HG03135 (cell line): Measurements from ENCODE around the gene GUCA2A.

Experiments
- ATAC-seq: cut with Tn5 transposase; IDR thresholded peaks from one replicate; pipeline ENCODE4 v1.9.1; 2021; ENCODE audit warnings: mild to moderate bottlenecking, moderate library complexity; ENCODE audit not compliant: unreplicated experiment

The GUCA2A gene

DNA sequence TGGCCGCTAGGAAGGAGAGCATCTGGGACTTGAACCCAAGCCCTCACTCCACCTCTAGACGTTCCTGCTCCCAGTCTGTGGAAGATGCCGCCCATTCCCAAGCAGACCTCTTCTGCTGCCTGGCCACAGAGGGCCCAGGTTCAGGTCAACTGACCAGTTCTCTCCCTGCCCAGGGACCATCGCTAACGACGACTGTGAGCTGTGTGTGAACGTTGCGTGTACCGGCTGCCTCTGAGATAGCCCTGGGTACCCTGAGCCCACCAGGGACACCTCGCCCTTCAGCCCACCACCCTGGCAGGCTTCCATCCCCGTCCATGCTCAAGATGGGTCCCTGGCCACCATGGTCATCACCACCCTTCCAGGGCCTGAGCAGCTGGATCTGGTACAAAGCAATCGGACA lies 9.2 kb downstream of the GUCA2A start:
- ATAC-seq, result no peak

DNA sequence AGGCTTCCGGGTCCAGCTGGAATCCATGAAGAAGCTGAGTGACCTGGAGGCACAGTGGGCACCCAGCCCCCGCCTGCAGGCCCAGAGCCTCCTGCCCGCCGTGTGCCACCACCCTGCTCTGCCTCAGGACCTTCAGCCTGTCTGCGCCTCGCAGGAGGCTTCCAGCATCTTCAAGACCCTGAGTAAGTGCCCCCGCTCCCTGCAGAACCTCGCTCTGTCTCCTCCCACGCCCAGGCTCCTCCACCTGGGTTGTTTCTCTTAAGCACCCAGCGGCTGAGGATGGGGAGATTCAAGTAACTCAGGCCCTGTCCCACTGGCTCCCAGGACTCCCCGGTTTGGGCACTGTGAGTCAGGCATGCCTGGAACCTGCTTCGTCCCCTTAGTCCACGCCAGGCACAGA lies 9.9 kb downstream of the GUCA2A start:
- ATAC-seq, result no peak

DNA sequence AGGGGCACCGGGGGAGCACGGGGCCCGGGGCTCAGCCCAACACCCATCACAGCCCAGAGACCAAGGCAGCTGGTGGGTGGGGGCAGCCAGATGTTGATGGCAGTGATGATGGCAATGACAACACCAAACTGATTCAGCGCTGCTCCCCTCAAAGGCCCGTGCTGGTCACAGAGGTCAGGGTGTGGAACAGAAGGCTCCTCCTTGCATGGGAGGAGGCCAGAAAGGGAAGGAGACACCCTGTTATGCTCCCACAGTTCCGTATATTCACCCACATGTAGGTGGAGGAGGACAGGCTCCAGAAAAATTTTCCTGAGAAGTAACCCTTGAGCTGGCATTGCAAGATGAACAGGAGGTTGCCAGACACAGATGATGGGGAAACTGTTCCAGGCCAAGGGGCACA lies 10.9 kb downstream of the GUCA2A start:
- ATAC-seq, result no peak

DNA sequence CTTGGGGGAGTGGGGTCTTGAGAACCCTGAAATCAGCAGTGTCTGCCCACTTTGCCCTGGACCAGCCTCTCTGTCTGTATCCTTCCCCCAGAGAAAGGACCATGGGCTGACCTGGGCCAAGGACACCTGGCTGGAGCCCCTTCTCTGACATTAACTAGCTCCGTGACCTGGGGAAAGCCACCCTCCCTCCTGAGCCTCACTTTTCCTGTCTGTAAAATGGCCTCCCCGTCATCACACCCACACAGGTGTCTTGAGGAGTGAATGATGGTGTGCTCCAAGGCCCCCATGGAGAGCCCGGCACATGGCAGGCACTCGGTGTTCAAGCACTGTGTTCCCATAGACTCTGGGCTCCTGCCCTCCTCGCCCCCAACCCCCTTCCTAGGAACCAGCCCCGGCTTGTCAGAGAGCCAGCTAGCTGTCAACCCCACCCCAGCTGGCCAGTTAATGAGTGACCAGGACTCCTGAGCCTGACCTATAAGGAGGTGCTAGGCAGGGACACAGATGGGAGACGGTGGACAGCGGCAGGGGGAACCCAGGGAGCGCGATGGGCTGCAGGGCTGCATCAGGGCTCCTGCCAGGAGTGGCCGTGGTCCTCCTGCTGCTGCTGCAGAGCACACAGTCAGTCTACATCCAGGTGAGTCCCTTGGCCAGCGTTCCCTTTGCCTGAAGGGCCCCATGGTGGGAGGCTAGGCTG lies 11.5 kb downstream of the GUCA2A start, which contains the start of gene GUCA2B:
GUCA2B (plus strand) TSS at position 504 of the 694 bp plus-strand sequence; CDS start at position 545, 41 bp downstream.
- ATAC-seq, result no peak

DNA sequence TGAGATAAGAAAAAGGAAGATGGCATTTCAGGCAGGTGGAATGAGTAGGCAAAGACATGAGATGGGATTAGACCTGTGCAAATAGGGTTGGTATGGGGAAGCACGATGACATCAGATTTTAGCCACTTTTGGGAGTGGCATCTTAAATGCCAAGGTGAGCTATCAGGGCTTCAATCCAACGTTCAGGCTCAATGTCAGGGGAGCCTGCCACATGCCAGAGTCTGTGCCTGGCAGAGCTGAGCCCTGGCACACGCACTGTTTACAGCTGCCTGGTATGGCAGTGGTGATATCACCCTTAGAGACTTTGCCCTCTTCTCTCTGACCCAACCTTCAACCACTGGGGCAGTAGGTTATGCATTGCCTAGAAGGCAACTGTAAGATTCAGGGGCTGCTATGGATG lies 12.4 kb downstream of the GUCA2A start:
- ATAC-seq, result no peak

DNA sequence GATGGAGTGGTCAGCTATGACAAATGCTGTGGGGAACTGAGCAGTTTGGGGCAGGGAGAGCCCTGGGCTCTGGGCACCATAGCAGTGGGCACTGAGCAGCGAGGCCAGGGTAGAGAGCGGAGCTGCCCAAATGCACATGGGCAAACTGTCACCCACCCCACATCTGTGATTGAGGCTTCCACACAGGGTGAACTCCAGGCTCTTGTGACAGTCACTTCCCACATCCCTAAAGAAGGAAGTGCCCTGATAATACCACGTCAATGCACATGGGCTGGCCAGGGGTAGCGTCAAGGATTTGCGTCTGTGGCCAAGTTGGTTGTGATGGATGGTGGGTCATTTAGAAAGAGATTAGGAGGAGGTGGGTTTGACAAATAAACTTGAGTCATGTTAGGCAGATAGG lies 13.9 kb downstream of the GUCA2A start:
- no peak for ATAC-seq

DNA sequence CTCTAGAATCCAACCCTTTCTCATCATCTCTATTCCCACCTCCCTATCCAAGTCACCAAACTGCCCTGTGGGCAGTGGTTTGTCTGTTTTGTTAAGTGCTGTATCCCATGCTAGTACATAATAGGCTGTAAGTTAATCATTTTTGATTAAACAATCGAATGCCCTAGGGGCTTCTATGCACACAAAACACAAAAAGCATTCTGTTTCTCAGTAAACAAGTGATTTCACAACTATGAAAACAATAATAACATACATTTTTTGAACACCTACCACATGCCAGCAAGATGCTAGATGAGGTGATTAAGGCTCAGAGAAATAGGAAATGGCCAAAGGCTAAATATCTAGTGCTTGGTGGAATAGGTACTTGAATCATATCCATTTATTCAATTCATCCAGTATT lies 16.4 kb downstream of the GUCA2A start:
- no peak for ATAC-seq

DNA sequence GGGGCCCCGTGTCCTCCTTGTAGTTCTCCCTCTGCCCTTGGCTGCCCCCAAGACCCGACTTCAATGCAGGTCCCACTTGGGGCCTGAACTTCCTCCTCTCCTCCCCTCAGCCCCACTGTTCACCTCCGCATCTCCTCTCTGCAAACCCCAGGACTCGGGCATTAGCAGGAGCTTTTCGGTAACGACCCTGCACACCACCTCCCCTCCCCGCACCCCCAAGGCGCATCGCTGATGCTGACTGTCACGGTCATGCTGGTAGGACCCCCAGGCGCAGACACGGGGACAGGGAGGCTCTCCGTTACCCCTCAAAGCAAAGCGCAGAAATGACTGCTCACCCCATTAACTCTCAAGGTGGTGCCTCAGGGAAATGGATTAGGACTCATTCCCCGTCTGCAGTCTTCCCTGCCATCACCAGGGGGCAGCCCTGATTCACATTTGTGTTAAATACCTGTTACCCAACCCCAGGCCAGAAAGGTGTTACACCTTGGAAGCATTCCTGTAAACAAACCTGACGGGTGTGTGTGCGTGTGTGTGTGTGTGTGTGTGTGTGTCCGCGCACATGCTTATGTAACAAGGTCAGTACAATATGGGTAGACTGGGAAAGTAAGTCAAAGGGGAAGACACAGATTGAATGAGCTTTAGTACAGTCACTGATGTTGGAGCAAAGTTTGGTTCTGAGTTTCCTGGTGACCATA lies 17.8 kb downstream of the GUCA2A start:
- no peak for ATAC-seq

DNA sequence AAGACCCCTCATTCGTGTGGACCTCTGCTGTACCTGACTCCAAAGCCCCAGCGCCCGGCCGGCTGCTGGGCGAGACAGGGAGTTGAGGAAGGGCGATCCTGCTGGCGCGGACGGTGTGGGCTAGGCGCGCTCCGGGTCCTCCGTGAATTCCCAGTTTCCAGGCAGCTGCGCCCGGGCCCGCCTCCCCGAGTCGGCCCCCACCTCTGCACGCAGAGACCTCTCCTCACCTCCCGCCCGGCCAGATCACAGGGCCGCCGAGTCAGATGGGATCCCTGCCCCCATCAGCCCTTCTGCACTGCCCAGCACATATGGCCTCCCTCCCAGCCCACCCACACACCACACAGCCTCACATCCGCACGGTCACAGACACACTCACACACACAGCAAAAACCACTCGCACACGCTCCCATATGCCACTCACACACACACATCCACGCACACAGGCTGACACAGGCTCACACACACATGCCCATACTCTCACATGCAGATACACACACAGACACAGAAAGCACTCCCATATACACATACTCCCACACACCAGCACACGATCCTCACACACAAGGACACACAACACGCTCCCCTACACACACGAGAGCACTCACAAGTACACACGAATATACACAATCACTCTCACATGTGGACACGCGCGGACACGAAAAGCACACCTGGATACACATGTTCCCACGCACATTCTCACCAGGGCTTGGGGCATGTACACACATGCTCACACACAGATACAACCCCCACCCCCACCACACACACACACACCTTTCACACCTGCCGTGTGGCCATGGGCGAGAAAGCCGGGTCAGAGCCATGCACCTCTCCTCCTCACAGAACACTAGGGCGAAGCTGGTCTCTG lies 18.6 kb downstream of the GUCA2A start:
- ATAC-seq, result no peak

DNA sequence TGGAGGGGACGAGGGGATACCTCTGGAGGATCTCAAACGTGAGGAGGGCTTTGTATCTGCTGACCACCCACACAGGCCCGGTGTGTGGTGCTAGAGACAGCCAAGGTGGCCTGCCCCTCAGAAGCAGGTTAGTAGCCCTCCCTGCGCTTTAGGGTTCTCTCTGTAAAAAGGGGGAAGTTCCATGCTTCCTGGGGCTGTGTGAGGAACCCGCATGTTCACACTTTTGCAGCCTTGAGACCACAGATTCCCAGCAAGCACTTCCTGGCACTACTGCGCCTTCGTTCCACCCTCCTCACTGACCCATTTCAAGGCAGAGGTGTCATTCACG lies 19.2 kb downstream of the GUCA2A start:
- no peak for ATAC-seq

DNA sequence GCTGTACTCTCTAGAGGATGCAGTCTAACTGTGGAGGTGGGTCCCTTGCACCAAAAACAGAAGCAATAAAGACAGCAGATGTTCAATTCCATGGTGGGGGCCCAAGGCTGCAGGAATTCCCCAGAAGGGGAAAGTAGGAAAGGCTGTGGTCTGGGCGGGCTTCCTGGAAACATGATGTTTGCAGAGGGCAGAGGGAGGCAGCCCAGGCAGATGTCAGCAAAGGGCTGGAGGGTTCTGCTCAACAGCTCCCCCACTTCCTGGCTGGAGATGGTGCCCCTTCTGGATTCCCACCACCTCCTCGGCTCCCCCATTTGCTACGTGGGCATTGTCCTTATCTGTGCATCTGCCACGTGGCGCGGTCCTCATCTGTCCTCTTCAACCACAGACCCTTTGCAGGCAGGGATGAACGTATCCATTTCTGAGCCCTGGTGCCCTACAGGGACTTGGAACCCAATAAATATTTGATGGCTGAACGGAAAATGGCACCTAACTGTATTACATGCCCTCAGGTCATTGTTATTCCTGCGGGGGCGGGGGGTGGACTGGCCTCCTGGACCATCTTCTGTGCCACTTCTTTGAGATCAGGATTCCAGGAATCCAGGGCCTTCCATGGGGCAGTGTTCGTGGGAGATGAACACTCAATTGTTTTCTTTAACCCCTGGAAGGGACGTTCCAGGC lies 19.7 kb downstream of the GUCA2A start:
- no peak for ATAC-seq

DNA sequence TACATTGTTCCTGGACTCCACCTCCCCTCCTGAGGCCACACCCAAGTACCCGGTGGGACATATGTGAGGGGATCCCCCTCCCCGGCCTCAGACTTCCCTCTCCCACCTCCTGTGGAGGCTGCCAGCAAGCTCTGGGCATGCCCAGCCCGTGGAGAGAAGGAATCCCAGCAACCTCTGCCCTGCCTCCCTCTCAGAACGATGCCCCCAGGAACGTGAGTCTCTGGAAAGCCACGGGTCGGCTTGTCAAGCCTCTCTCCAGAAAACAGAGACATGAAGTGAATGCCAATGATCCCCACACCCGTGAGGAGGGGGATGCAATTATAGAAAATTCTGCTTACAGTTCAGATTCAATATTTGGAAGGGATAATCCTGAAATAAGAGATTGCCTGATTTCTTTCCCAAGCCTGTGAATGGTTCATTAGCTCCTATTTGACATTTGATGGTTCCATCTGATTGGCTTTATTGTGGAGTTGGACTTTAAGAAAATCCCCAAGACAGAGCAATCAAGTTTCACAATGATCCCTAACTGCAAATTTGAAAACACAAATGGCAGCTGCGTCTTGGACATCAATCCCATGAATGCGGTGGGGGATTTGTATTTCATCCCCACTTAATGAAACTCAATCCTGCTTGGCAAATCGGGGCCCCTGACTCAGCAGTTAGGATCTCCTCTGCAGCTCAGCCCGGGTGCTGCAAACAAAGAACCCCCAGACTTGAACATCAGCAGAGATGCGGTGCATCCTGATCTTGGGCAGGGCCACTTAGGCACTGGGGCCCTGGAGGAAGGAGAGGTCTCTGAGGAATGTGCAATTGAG lies 20.4 kb downstream of the GUCA2A start:
- no peak for ATAC-seq

DNA sequence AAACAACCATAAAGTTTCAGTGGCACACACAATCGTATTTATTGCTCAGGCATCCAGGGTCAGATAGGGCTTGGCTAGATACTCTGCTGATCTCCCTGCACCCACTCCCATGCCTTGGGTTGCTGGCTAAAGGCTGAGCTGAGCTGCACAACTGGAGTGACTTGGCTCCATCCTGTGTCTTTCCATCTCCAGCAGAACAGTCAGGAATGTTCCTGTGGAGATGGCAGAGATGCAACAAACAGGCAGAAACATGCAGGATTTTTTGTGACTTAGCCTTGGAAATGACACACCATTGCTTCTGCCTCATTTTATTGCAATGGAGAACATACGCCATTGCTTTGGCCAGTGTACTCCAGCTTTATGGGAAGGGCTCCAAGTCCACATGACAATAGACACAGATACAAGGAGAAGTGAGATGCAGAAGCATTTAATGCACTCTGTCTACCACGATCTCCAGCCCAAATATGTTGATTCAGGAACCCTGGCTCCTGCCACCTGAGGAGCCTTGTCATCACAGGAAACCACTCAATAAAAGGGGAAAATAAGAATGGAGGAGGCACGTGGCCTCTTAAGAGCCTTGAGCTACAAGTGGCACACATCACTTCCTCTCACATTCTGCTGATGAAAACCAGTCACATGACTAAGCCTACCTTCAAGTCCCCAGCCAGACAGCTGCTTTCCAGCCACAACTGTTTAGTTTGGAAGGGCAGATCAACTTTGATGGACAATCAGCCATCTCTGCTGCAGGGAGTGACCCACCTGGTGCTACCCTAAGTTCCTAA lies 21.5 kb downstream of the GUCA2A start:
- no peak for ATAC-seq

DNA sequence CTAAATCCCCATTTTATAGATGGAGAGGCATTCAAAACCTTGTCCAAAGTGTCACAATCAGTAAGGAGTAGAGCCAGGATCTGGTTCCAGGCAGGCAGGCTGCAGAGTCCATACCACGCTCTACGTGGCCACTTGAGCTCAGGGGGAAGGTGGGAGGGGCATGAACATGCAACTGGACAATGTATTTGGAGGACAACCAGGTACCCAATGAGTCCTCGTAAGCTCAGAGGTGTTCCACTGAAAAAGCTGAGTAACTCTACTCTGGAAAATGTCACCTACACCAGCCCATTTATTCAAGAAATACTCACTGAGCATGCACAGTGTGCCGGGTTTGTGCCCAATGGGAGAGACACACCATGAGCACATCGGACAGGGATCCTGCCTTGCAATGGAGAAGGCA lies 22.6 kb downstream of the GUCA2A start:
- ATAC-seq, result no peak

DNA sequence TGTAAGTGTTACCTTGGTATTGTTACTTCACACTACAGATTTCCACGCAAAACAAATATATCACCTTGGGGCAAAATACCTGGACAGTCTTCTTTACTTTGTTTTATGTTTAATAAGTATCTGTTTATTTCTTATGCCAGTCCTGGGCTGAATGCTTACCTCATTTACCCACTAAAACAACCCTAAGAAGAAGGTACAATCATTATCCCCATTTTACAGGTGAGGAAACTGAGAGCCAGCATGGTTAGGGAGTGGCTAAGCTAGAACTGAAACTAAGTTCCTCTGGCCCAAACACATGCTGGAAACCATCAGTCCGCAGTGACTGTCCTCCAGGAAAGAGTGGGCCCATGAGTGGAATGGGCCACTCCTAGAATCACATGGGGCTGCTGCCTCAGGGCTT lies 24.4 kb downstream of the GUCA2A start:
- ATAC-seq, result no peak

DNA sequence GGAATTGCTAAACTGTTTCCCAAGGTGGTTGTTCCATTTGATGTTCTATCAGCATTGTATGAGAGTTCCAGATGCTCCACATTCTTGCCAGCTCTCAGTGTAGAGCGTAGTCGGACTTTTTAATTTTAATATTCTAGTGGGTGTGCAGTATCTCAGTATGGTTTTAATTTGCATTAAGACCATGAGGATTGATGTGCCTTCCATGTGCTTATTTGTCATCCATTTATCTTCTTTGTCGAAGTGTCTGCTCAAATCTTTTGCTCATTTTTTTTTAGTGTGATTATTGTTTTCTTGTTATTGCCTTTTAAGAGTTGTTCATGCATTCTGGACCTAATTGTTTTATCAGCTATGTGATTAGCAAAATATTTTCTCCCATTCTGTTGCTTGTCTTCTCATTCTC lies 25.1 kb downstream of the GUCA2A start:
- ATAC-seq, result no peak

DNA sequence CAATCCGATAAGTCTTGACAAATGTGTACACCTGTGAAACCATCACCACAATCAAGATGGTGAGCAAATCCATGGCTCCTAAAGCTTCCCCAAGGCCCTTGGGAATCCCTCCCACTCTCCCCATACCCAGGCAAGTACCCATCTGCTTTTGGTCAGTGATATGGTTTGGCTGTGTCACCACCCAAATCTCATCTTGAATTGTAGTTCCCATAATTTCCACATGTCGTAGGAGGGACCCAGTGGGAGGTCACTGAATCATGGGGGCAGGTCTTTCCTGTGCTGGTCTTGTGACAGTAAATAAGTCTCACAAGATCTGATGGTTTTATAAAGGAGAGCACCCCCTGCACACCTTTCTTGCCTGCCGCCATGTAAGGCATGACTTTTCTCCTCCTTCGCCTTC lies 26.0 kb downstream of the GUCA2A start:
- no peak for ATAC-seq

DNA sequence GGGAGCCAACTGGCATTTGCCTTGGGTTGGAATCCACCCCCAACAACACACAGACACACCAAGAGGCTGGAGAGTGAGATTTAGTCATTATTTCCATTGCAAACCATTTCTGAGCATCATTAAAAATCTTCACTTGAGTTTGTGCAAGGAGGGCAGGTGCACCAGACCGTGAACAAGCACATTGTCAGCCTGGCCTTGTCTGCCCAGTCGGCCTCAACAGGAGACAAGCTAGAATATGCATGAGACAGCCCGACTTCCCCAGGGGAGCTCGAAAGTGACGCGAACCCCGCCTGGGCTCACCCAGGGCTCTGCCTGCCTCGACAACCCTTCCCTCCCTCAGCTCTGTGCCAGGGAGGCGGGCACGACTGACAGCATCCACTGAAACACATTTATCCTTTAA lies 26.8 kb downstream of the GUCA2A start:
- ATAC-seq, result no peak

DNA sequence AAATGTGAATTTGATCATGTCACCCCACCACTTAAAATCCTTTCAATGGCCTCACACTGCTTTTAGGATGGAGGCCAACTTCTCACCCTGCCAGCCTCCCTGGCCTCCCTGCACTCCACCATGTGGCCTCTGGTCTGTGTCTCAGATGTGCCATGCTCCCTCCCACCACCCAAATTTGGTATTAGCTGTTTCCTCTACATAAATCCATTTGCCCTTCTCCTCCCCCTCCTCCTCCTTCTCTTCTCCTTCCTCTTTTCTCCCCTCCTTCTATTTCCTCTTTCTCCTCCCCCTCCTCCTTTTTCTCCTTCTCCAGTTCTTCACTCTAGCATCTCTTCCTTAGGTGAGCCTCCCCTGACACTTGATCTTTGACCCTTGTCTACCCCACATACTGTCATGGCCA lies 28.1 kb downstream of the GUCA2A start:
- ATAC-seq, result no peak

DNA sequence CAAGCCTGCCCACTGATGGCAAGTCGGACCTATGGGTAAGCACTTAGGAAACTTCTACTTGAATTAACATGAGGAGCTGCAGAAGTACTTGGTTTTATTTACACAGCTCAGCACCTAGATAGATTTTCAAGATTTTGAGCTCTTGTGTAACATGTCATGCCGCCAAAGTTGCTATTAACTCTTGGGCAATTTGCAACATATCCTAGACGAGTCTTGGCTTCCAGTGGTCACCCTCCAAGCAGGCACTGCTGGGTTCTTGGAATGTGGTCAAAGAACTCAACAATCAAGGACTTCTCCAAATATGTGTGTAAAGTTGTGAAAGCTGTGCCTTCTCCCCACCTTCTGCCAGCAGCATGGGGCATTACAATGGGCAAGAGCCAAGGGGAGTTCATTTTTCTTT lies 29.1 kb downstream of the GUCA2A start:
- no peak for ATAC-seq
